Measurements from ENCODE around the gene ACER2.

ACER2 gene

GRCh38 chr9:19442240-19442639 lies 33.4 kb downstream of the ACER2 start:
- no peaks in the 10 kb centered on the region for H3K36me3 ChIP-seq (ENCODE audit: control insufficient read depth, insufficient read depth, low read length)
- no peak overlapping the region for H3K27ac ChIP-seq (ENCODE audit: insufficient read depth, low read length, poor library complexity, severe bottlenecking)
- no peak for DNase-seq
- H3K4me3 ChIP-seq (ENCODE audit: insufficient read depth, low read depth, low read length, poor library complexity, severe bottlenecking) = no peak overlapping the region
- H3K4me1 ChIP-seq (ENCODE audit: control insufficient read depth, insufficient read depth, low read length, poor library complexity, severe bottlenecking) = no peaks in the 10 kb centered on the region
- no peaks in the 10 kb centered on the region for H3K9me3 ChIP-seq (ENCODE audit: control insufficient read depth, low read length)
- no peaks in the 10 kb centered on the region for H3K27me3 ChIP-seq (replicated peaks; ENCODE audit: control insufficient read depth, insufficient read depth, low read length, poor library complexity, severe bottlenecking)

- no peaks in the 10 kb centered on the region for H3K9me3 ChIP-seq (ENCODE audit: control insufficient read depth, low read length)
- no peaks in the 10 kb centered on the region for H3K4me1 ChIP-seq (ENCODE audit: control insufficient read depth, insufficient read depth, low read length, poor library complexity, severe bottlenecking)
Measured at GRCh38 chr9:19445452-19445851, 36.6 kb downstream of the ACER2 start.

GRCh38 chr9:19446361-19446861 lies 37.6 kb downstream of the ACER2 start:
- Histone ChIP-seq H3K4me3 (ENCODE audit: insufficient read depth, low read depth, low read length, poor library complexity, severe bottlenecking) (no peak overlapping the region), H3K27me3 (replicated peaks; ENCODE audit: control insufficient read depth, insufficient read depth, low read length, poor library complexity, severe bottlenecking) (no peaks in the 10 kb centered on the region), H3K36me3 (ENCODE audit: control insufficient read depth, insufficient read depth, low read length) (no peaks in the 10 kb centered on the region), H3K4me1 (ENCODE audit: control insufficient read depth, insufficient read depth, low read length, poor library complexity, severe bottlenecking) (no peaks in the 10 kb centered on the region), H3K9me3 (ENCODE audit: control insufficient read depth, low read length) (no peaks in the 10 kb centered on the region), H3K27ac (ENCODE audit: insufficient read depth, low read length, poor library complexity, severe bottlenecking) (no peak overlapping the region)
- DNase-seq = no peak

More at GRCh38 chr9:19445452-19445851, 36.6 kb downstream of the ACER2 start:
- Histone ChIP-seq H3K27ac (ENCODE audit: insufficient read depth, low read length, poor library complexity, severe bottlenecking) (no peak overlapping the region), H3K36me3 (ENCODE audit: control insufficient read depth, insufficient read depth, low read length) (no peaks in the 10 kb centered on the region), H3K27me3 (replicated peaks; ENCODE audit: control insufficient read depth, insufficient read depth, low read length, poor library complexity, severe bottlenecking) (no peaks in the 10 kb centered on the region), H3K4me3 (ENCODE audit: insufficient read depth, low read depth, low read length, poor library complexity, severe bottlenecking) (no peak overlapping the region)
- no peak for DNase-seq

GRCh38 chr9:19451240-19452087 lies 42.7 kb downstream of the ACER2 start:
- Histone ChIP-seq H3K36me3 (ENCODE audit: control insufficient read depth, insufficient read depth, low read length) (no peaks in the 10 kb centered on the region), H3K4me1 (ENCODE audit: control insufficient read depth, insufficient read depth, low read length, poor library complexity, severe bottlenecking) (no peaks in the 10 kb centered on the region), H3K27ac (ENCODE audit: insufficient read depth, low read length, poor library complexity, severe bottlenecking) (no peak overlapping the region), H3K4me3 (ENCODE audit: insufficient read depth, low read depth, low read length, poor library complexity, severe bottlenecking) (no peak overlapping the region), H3K27me3 (replicated peaks; ENCODE audit: control insufficient read depth, insufficient read depth, low read length, poor library complexity, severe bottlenecking) (no peaks in the 10 kb centered on the region), H3K9me3 (ENCODE audit: control insufficient read depth, low read length) (no peaks in the 10 kb centered on the region)
- DNase-seq = no peak

GRCh38 chr9:19456426-19456825 lies 47.6 kb downstream of the ACER2 start:
- no peak for DNase-seq
- Histone ChIP-seq H3K36me3 (ENCODE audit: control insufficient read depth, insufficient read depth, low read length) (no peaks in the 10 kb centered on the region), H3K4me3 (ENCODE audit: insufficient read depth, low read depth, low read length, poor library complexity, severe bottlenecking) (no peak overlapping the region), H3K4me1 (ENCODE audit: control insufficient read depth, insufficient read depth, low read length, poor library complexity, severe bottlenecking) (peaks cover 7% of the 10 kb centered on the region), H3K9me3 (ENCODE audit: control insufficient read depth, low read length) (no peaks in the 10 kb centered on the region), H3K27ac (ENCODE audit: insufficient read depth, low read length, poor library complexity, severe bottlenecking) (no peak overlapping the region), H3K27me3 (replicated peaks; ENCODE audit: control insufficient read depth, insufficient read depth, low read length, poor library complexity, severe bottlenecking) (no peaks in the 10 kb centered on the region)

GRCh38 chr9:19456996-19457692 lies 48.3 kb downstream of the ACER2 start:
- no peak overlapping the region for H3K4me3 ChIP-seq (ENCODE audit: insufficient read depth, low read depth, low read length, poor library complexity, severe bottlenecking)
- DNase-seq = peak; percentile 31 to 56 (median 31)

GRCh38 chr9:19457693-19458009 lies 48.8 kb downstream of the ACER2 start:
- no peaks in the 10 kb centered on the region for H3K9me3 ChIP-seq (ENCODE audit: control insufficient read depth, low read length)
- no peak for DNase-seq
- H3K27me3 ChIP-seq (replicated peaks; ENCODE audit: control insufficient read depth, insufficient read depth, low read length, poor library complexity, severe bottlenecking) = no peaks in the 10 kb centered on the region
- H3K36me3 ChIP-seq (ENCODE audit: control insufficient read depth, insufficient read depth, low read length) = no peaks in the 10 kb centered on the region
- no peak overlapping the region for H3K4me3 ChIP-seq (ENCODE audit: insufficient read depth, low read depth, low read length, poor library complexity, severe bottlenecking)
- peaks cover 7% of the 10 kb centered on the region for H3K4me1 ChIP-seq (ENCODE audit: control insufficient read depth, insufficient read depth, low read length, poor library complexity, severe bottlenecking)
- no peak overlapping the region for H3K27ac ChIP-seq (ENCODE audit: insufficient read depth, low read length, poor library complexity, severe bottlenecking)

More at GRCh38 chr9:19456996-19457692, 48.3 kb downstream of the ACER2 start:
- no peaks in the 10 kb centered on the region for H3K27me3 ChIP-seq (replicated peaks; ENCODE audit: control insufficient read depth, insufficient read depth, low read length, poor library complexity, severe bottlenecking)
- H3K36me3 ChIP-seq (ENCODE audit: control insufficient read depth, insufficient read depth, low read length) = no peaks in the 10 kb centered on the region
- H3K4me1 ChIP-seq (ENCODE audit: control insufficient read depth, insufficient read depth, low read length, poor library complexity, severe bottlenecking) = peaks cover 7% of the 10 kb centered on the region
- H3K27ac ChIP-seq (ENCODE audit: insufficient read depth, low read length, poor library complexity, severe bottlenecking) = no peak overlapping the region
- H3K9me3 ChIP-seq (ENCODE audit: control insufficient read depth, low read length) = no peaks in the 10 kb centered on the region

- no peak for DNase-seq
- no peak overlapping the region for H3K4me3 ChIP-seq (ENCODE audit: insufficient read depth, low read depth, low read length, poor library complexity, severe bottlenecking)
- H3K36me3 ChIP-seq (ENCODE audit: control insufficient read depth, insufficient read depth, low read length) = no peaks in the 10 kb centered on the region
- H3K27me3 ChIP-seq (replicated peaks; ENCODE audit: control insufficient read depth, insufficient read depth, low read length, poor library complexity, severe bottlenecking) = no peaks in the 10 kb centered on the region
- H3K9me3 ChIP-seq (ENCODE audit: control insufficient read depth, low read length) = no peaks in the 10 kb centered on the region
- H3K4me1 ChIP-seq (ENCODE audit: control insufficient read depth, insufficient read depth, low read length, poor library complexity, severe bottlenecking) = peaks cover 7% of the 10 kb centered on the region
- H3K27ac ChIP-seq (ENCODE audit: insufficient read depth, low read length, poor library complexity, severe bottlenecking) = no peak overlapping the region
Measured at GRCh38 chr9:19460243-19460642, 51.4 kb downstream of the ACER2 start.

GRCh38 chr9:19461135-19461534 lies 52.3 kb downstream of the ACER2 start:
- Histone ChIP-seq H3K4me1 (ENCODE audit: control insufficient read depth, insufficient read depth, low read length, poor library complexity, severe bottlenecking) (peaks cover 7% of the 10 kb centered on the region), H3K36me3 (ENCODE audit: control insufficient read depth, insufficient read depth, low read length) (no peaks in the 10 kb centered on the region), H3K27ac (ENCODE audit: insufficient read depth, low read length, poor library complexity, severe bottlenecking) (no peak overlapping the region), H3K27me3 (replicated peaks; ENCODE audit: control insufficient read depth, insufficient read depth, low read length, poor library complexity, severe bottlenecking) (no peaks in the 10 kb centered on the region), H3K4me3 (ENCODE audit: insufficient read depth, low read depth, low read length, poor library complexity, severe bottlenecking) (no peak overlapping the region), H3K9me3 (ENCODE audit: control insufficient read depth, low read length) (no peaks in the 10 kb centered on the region)
- no peak for DNase-seq
